ENCODE results near the gene SLC16A11.

SLC16A11 gene

GRCh38 chr17:7025245-7025644, 18.6 kb downstream of the SLC16A11 start:
- no peak for DNase-seq (ENCODE audit: low read depth)

GRCh38 chr17:7024402-7024785, 19.5 kb downstream of the SLC16A11 start:
- DNase-seq (ENCODE audit: low read depth) = no peak

GRCh38 chr17:7023576-7024401, 20.1 kb downstream of the SLC16A11 start:
- DNase-seq (ENCODE audit: low read depth) = no peak

GRCh38 chr17:7022781-7023571, 20.9 kb downstream of the SLC16A11 start, which contains the start of gene BCL6B:
BCL6B (plus strand) TSS chr17:7023050; CDS start chr17:7023672, 622 bp downstream.
- no peak for DNase-seq (ENCODE audit: low read depth)

DNA sequence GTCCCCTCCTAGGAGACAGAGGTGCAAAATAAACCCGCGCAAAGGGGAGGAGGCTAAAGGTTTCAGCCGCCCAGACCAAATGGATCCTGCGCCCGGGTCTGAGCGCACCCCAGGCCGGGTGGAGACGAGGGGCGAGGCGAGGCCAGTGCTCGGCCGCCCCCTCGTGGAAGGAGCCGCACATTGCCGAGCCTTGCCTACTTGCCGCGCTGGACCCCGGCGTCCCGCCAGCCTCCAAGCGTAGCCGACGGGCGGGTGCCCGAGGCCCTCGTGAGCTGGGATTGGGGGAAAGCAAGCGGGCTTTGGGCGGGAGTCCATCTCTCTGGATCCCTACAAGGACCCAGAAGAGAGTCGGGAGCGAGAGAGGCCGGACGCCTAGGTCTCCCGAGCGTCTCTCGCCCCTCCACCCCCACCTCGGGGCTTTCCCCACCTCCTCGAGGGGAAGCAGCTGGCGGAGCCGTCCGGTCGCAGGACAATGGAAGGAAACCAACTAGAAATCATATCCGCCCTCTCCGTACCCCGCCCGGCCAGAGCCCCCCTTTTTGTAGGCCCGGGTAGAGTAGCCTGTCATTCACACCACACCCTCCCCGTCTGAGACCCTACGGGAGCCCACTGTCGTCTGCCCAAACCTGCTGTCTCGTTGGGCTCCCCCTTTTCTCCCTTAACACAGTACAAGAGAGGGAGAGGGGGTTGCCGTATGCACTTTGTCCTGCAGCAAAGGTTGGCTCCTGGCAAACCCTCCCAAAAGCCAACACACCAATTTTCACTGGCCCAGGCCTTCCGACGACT, 21.7 kb downstream of the SLC16A11 start:
- DNase-seq (ENCODE audit: low read depth) = no peak

GRCh38 chr17:7020894-7021664, 22.8 kb downstream of the SLC16A11 start:
- no peak for DNase-seq (ENCODE audit: low read depth)

DNA sequence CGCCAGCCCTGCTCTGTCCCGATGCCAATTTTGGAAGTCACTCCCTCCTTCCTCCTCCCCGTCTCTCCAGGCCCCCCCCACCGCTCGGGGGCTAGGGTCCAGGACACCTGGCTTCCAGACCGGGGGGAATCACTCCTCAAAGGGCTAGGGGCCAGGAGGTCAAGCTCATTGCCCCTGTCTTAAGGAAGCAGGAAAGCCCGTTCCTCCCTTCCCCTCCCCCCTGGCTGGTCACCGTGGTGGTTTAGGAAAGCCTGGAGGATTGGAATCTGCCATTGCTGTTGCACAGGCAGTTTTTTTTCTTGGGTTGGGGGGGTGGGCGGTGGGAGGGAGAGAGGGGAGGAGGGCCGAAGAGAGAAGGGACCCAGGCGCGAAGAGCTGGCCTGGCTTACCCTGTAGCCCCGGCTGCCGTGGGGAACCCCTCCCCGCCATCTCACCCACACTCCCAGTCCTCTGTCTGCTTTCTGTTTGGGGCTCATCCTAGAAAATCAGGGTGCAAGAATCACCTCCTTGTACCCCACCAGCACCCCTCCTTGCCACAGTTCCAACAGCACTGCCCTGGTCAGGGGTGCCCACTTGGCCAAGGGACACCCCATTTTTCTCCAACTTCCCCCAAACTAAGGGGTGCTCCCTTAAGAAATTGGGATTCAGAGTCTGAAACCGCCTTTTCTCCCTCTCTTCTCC, 23.9 kb downstream of the SLC16A11 start:
- DNase-seq (ENCODE audit: low read depth) = no peak

- DNase-seq (ENCODE audit: low read depth) = no peak
Measured at GRCh38 chr17:7019367-7019766, 24.5 kb downstream of the SLC16A11 start.

GRCh38 chr17:7018331-7018964, 25.4 kb downstream of the SLC16A11 start:
- DNase-seq (ENCODE audit: low read depth) = no peak

- DNase-seq (ENCODE audit: low read depth) = no peak
Measured at GRCh38 chr17:7017827-7018200, 26.1 kb downstream of the SLC16A11 start.

- DNase-seq (ENCODE audit: low read depth) = no peak
Measured at GRCh38 chr17:7016886-7017826, 26.7 kb downstream of the SLC16A11 start.

DNA sequence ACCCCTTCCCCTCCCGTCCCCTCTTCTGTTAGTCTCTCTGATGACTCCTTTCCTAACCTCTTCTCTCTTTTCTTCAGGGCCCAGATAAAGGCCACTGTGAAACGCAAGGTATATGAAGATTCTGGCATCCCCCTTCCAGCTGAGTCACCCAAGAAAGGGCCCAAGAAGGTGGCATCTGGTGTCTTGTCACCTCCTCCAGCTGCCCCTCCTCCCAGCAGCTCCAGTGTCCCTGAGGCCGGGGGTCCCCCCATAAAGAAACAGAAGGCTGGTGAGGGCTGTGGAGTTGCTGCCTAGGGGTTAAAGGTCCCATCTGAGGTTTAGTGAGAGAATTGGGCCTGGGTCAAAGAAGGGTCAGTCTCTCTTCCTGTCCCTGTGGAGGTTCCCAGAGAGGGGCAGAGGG, 27.5 kb downstream of the SLC16A11 start:
- DNase-seq (ENCODE audit: low read depth) = no peak

GRCh38 chr17:7014995-7015958, 28.6 kb downstream of the SLC16A11 start:
- DNase-seq (ENCODE audit: low read depth) = no peak

GRCh38 chr17:7014261-7014994, 29.5 kb downstream of the SLC16A11 start:
- DNase-seq (ENCODE audit: low read depth) = peak; percentile 75

DNA sequence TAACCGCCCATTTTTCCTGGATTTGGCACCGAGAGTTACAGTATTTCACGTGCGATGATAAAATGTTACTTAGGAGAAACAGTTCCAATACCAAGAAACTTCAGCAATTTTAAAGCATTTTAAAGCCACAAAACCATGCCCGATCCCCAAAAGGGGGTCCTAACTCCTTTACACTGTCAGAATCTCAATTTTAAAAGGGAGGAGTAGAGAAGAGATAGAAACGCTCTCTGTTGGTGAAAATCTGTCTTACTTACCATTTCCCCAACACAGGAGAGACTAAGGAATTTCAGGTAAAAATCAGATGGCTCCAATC, 32.0 kb downstream of the SLC16A11 start:
- no peak for DNase-seq (ENCODE audit: low read depth)

GRCh38 chr17:7011415-7011814, 32.5 kb downstream of the SLC16A11 start:
- DNase-seq (ENCODE audit: low read depth) = no peak

DNA sequence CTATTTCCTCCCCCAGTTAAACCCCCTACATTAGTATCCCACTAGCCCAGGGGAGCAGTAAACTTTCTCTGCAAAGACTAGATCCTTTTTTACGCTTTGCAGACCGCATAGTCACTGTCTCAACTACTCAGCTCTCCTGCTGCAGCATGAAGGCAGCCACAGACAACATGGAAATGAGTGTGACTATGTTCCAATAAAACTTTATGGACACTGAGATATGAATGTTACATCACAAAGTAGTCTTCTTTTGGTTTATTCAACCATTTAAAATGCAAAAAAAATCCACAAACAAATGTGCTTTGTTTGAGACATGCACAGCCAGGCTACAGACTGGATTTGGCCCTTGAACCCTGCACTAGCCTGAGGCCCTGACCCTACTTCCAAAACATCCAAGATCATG, 33.4 kb downstream of the SLC16A11 start:
- no peak for DNase-seq (ENCODE audit: low read depth)

DNA sequence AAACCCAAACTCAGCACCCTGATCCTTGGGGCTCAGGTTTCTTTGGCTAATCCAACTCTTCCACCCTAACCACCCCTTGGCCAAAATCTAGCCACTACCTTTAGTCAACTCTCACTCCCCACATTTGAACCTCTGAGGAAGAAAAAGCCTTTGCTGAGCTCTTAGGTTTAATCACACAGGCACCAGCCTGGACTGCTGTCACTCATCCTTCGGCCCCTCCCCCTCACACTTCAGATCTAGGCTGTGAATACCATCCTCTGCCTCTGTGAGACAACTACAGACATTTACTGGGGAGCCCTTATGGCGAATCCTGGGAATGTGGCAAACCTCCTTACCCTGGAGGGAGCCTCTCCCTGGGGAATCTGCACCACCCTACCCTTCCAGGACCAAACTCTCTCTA, 36.7 kb downstream of the SLC16A11 start:
- no peak for DNase-seq (ENCODE audit: low read depth)

Data from CMK (cell line).